Right atrium auricular region (tissue), 2 donors: ENCODE data around the gene SRSF1. TPM values are rescaled to one million over a fixed set of nuclear protein-coding genes. Genes with fewer than 3 reads are reported as not detected.
"Not testable (repeated sequence)": the region's sequence is repeated elsewhere in the genome, so short reads cannot be mapped to it uniquely, and the experiment has no call there.

Experiments used
- DNase-seq: peaks from one replicate; pipeline ENCODE4 v3.0.0-alpha.2; 2019; ENCODE audit warnings: low spot score
- H3K27ac ChIP-seq, 2 donors: fragments of 200-600 bp; sonication (generic); 1 replicate in 1 of 2; 2 replicates in 1 of 2; pipeline ENCODE4 v1.5.1; 2016 to 2019
- H3K27me3 ChIP-seq, 2 donors: fragments of 200-600 bp; sonication (generic); one replicate each; pipeline versions ENCODE4 v1.5.1 to v1.6.0; 2017 to 2019
- H3K36me3 ChIP-seq: fragments of 200-600 bp; sonication (generic); one replicate; pipeline ENCODE4 v1.5.1; 2016
- H3K4me1 ChIP-seq, 2 donors: fragments of 200-600 bp; sonication (generic); one replicate each; pipeline versions ENCODE4 v1.5.1 to v1.6.0; 2017 to 2019
- H3K4me3 ChIP-seq, 2 donors: fragments of 200-600 bp; sonication (generic); 1 replicate in 1 of 2; 2 replicates in 1 of 2; pipeline ENCODE4 v1.5.1; 2017 to 2019; ENCODE audit warnings: mild to moderate bottlenecking in 1 of 2, moderate library complexity in 1 of 2
- H3K9me3 ChIP-seq, 2 donors: fragments of 200-600 bp; sonication (generic); one replicate each; pipeline ENCODE4 v1.5.1; 2019
- total RNA-seq, 2 donors: library from RNA; depleted of rRNA; stranded (reverse); fragments of >200 nt; gene quantifications; one replicate each; pipeline ENCODE4 v1.1.0, GENCODE V29; 2016
- TF ChIP-seq, protein P1 (sequence below), 2 donors: fragments of 200-600 bp; sonication (generic); IDR thresholded peaks; one replicate each; pipeline ENCODE4 v1.5.1; 2019; ENCODE audit warnings: antibody characterized with exemption in 2 of 2

SRSF1 gene
- total RNA-seq, 2 donors from 2014 or later = 70.6 to 101 TPM

DNA sequence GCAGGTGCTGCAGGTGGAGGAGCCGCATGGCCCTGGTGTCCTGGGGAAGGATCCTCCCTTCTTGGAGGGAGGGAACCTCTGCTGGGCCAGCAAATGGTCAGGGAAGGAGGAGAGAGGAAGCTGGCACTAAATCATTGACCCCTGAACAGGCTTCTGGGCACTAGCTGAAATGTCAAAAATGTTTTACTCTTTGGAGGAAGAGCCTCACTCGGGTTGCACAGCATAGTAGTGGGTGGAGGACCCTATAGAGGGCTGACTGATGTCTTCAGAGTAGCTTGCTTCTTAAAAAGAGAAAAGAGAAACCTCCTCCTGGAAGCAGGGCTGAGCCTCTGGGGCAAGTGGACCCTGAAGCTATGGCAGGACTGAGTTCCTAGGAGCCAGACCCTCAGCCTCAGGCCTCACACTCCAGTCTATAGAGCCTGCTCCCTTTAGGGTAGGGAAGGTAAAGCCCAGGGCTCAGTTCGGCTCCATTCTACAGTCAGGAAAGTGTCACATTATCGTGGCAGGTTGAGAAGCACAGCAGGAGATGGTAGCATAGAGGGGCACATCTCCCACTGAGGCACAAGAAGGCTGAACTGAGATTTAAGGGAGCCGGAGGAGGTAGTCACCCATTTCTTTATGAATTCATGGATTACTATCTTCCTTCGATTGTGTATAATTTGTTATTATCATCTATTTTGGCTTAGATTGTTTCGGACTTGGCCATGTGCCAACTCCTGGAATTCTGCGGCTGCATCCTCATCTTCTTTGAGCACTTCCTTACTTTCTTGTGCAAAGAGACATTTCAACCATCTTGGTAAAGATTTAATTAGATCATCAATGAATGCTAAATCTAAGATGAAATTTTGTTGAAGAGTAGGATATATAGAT is 44.5 kb downstream of the SRSF1 start:
- H3K9me3 ChIP-seq = no peaks in the 10 kb centered on the region
- H3K27me3 ChIP-seq = no peaks in the 10 kb centered on the region
- H3K4me1 ChIP-seq = no peaks in the 10 kb centered on the region
- TF ChIP-seq, protein P1, sequence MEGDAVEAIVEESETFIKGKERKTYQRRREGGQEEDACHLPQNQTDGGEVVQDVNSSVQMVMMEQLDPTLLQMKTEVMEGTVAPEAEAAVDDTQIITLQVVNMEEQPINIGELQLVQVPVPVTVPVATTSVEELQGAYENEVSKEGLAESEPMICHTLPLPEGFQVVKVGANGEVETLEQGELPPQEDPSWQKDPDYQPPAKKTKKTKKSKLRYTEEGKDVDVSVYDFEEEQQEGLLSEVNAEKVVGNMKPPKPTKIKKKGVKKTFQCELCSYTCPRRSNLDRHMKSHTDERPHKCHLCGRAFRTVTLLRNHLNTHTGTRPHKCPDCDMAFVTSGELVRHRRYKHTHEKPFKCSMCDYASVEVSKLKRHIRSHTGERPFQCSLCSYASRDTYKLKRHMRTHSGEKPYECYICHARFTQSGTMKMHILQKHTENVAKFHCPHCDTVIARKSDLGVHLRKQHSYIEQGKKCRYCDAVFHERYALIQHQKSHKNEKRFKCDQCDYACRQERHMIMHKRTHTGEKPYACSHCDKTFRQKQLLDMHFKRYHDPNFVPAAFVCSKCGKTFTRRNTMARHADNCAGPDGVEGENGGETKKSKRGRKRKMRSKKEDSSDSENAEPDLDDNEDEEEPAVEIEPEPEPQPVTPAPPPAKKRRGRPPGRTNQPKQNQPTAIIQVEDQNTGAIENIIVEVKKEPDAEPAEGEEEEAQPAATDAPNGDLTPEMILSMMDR (IDR thresholded peaks at IDR 0.05) = no peak
- H3K4me3 ChIP-seq = no peak overlapping the region
- no peak overlapping the region for H3K27ac ChIP-seq
- DNase-seq = no peak
- no peaks in the 10 kb centered on the region for H3K36me3 ChIP-seq

DNA sequence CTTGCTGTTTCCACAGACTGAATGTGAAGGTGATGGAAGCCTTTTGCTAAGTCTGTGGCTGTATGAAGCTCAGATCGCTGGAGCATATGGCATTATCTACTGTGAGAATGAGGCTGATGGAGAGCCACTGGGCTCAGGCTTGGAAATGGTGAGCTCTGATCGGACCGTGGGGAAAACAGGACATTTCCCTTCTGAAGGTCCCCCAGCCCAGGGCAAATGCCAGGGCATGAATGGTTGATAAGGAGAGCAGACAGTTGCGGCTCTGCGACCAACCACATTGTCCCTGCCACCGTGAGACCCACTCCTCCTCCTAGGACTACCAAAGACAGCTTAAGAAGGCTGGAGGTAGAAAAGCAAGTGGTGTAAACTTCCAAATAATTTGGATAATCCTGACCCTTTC is 47.1 kb downstream of the SRSF1 start:
- Histone ChIP-seq H3K27me3 (no peaks in the 10 kb centered on the region), H3K9me3 (no peaks in the 10 kb centered on the region), H3K36me3 (no peaks in the 10 kb centered on the region), H3K4me3 (no peak overlapping the region), H3K27ac (no peak overlapping the region), H3K4me1 (peaks cover 0 to 9% of the 10 kb centered on the region in 2 donors)
- TF ChIP-seq, protein P1 (IDR thresholded peaks at IDR 0.05) = no peak
- DNase-seq = no peak

DNA sequence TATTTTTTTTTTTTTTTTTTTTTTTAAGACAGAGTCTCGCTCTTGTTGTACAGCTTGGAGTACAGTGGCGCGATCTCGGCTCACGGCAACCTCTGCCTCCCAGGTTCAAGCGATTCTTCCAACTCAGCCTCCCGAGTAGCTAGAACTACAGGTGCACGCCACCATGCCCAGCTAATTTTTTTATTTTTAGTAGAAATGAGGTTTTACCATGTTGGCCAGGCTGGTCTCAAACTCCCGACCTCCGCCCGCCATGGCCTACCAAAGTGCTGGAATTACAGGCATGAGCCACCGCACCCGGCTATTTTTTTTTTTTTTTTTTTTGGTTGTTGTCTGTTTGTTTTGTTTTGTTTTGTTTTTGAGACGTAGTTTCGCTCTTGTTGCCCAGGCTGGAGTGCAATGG is 48.7 kb downstream of the SRSF1 start:
- H3K27ac ChIP-seq, H3K27me3 ChIP-seq, H3K9me3 ChIP-seq, H3K36me3 ChIP-seq, H3K4me3 ChIP-seq: not testable (repeated sequence)
- DNase-seq = peak; percentile 43
- peaks cover 0 to 20% of the 10 kb centered on the region in 2 donors for H3K4me1 ChIP-seq

DNA sequence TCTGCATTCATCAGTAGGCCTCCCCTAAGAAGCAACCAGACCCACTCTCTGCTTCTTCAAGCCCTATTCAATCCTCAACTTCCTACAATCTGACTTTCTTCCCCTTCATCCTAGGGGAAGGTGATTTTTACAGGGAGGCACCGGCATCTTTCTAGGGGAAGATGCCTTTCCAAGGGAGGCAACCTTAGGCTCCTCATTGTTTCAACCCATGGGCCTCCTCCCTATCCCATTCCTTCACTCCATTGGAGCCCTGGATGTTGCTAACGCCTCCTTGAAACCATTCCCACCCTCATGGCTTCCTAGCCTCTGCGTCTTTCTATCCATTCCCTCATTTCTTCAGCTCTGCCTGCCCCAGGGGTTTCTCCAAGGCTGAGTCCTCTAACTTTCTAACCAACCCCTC is 49.2 kb downstream of the SRSF1 start:
- Histone ChIP-seq H3K27me3 (no peaks in the 10 kb centered on the region), H3K4me1 (peaks cover 0 to 25% of the 10 kb centered on the region in 2 donors), H3K4me3 (no peak overlapping the region), H3K27ac (no peak overlapping the region), H3K36me3 (no peaks in the 10 kb centered on the region), H3K9me3 (no peaks in the 10 kb centered on the region)
- TF ChIP-seq, protein P1 (IDR thresholded peaks at IDR 0.05) = no peak
- DNase-seq = peak; percentile 16

DNA sequence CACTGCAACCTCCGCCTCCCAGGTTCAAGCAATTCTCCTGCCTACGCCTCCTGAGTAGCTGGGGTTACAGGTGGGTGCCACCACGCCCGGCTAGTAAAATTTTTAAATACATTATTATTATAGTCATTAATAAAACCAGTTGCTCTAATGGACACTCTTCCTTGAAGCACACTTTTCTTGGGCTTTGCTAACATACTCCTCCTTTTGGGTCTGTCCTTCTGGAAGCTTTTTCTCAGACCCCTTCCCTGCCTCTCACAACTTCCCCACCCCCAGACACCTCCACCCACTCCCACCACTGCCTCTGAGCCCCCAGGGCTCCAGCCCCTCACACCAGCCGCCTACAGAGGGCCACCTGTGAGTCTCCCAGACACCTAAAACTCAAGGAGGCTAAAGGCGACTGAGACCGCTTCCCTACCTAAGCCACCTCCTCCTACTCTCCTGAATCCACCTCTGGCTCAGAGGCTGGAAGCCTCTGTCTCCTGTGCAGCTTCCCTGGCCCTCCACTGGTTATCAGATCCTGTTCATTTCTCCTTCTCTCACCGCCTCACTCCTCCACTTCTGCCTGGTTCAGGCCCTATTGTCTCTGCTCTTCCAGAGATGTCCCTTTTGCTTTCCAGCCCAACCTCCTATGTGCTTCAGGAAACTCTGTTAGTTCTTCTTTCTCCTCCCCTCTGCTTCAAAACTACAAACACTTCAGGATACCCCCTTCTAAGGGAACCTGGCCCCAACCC is 49.8 kb downstream of the SRSF1 start:
- no peak overlapping the region for H3K27ac ChIP-seq
- peak; percentile 42 for DNase-seq

More for the DNA sequence above, 49.8 kb downstream of the SRSF1 start:
- H3K9me3 ChIP-seq = no peaks in the 10 kb centered on the region
- H3K27me3 ChIP-seq = no peaks in the 10 kb centered on the region
- no peak overlapping the region for H3K4me3 ChIP-seq
- no peaks in the 10 kb centered on the region for H3K36me3 ChIP-seq
- H3K4me1 ChIP-seq = peaks cover 0 to 31% of the 10 kb centered on the region in 2 donors
- TF ChIP-seq, protein P1 (IDR thresholded peaks at IDR 0.05) = no peak
